HG03095 (cell line): ENCODE results near the gene ADAMTS4.

Source experiments
- ATAC-seq: cut with Tn5 transposase; IDR thresholded peaks from one replicate; pipeline ENCODE4 v1.9.1; 2021; ENCODE audit warnings: moderate library complexity; ENCODE audit not compliant: unreplicated experiment

The ADAMTS4 gene

GRCh38 chr1:161175771-161176453, 22.9 kb downstream of the ADAMTS4 start:
- ATAC-seq = no peak

- ATAC-seq = no peak
Observed at GRCh38 chr1:161174911-161175310, 23.9 kb downstream of the ADAMTS4 start.

GRCh38 chr1:161173711-161174110, 25.1 kb downstream of the ADAMTS4 start:
- no peak for ATAC-seq

- no peak for ATAC-seq
Observed at GRCh38 chr1:161172776-161173376, 26.0 kb downstream of the ADAMTS4 start.

GRCh38 chr1:161172349-161172748, 26.5 kb downstream of the ADAMTS4 start:
- no peak for ATAC-seq

- ATAC-seq = no peak
Observed at GRCh38 chr1:161171696-161172095, 27.2 kb downstream of the ADAMTS4 start.

- no peak for ATAC-seq
Observed at GRCh38 chr1:161171191-161171590, 27.7 kb downstream of the ADAMTS4 start.

- no peak for ATAC-seq
Observed at GRCh38 chr1:161168906-161169305, 29.9 kb downstream of the ADAMTS4 start.

- peak; percentile 0 for ATAC-seq
Observed at GRCh38 chr1:161166669-161167548, 31.9 kb downstream of the ADAMTS4 start.

- peak; percentile 87 for ATAC-seq
Observed at GRCh38 chr1:161165742-161166668, 32.8 kb downstream of the ADAMTS4 start, which contains the start of gene PPOX. TSS of gene PPOX (plus strand) at chr1:161166426. CDS start at chr1:161166848, 422 bp downstream.

GRCh38 chr1:161164901-161165610, 33.8 kb downstream of the ADAMTS4 start:
- ATAC-seq = no peak

GRCh38 chr1:161163793-161164192, 35.1 kb downstream of the ADAMTS4 start:
- ATAC-seq = no peak

GRCh38 chr1:161162806-161163205, 36.0 kb downstream of the ADAMTS4 start:
- no peak for ATAC-seq

GRCh38 chr1:161162052-161162451, 36.8 kb downstream of the ADAMTS4 start:
- ATAC-seq = no peak

- ATAC-seq = no peak
Observed at GRCh38 chr1:161161652-161162051, 37.2 kb downstream of the ADAMTS4 start.

GRCh38 chr1:161160671-161161145, 38.1 kb downstream of the ADAMTS4 start:
- ATAC-seq = no peak

- no peak for ATAC-seq
Observed at GRCh38 chr1:161159913-161160243, 39.0 kb downstream of the ADAMTS4 start.

- ATAC-seq = peak; percentile 67
Observed at GRCh38 chr1:161159087-161159912, 39.6 kb downstream of the ADAMTS4 start, which contains the start of gene USP21. TSS of gene USP21 (plus strand) at chr1:161159500. CDS start at chr1:161160641, 1,141 bp downstream.
